Erythroblast (primary cell): Measurements from ENCODE around the gene IKBIP.

Experiments
- GATA1 ChIP-seq: IDR thresholded peaks from 2 replicates; pipeline ENCODE4 v1.6.1; 2011; ENCODE audit warnings: low read depth, mild to moderate bottlenecking, control low read depth, low read length, moderate library complexity
- POLR2A ChIP-seq: IDR thresholded peaks from 2 replicates; pipeline ENCODE4 v1.6.1; 2011; ENCODE audit warnings: mild to moderate bottlenecking, low read length

- TF ChIP-seq POLR2A = no peak
- TF ChIP-seq GATA1 = no peak
These were observed 9.4 kb upstream of the IKBIP start for GRCh38 chr12:98653866-98654493.
